Endometrium (tissue), 2 donors: ENCODE measurements around the gene LONRF2.
"Not testable (repeated sequence)": the region's sequence is repeated elsewhere in the genome, so short reads cannot be mapped to it uniquely, and the experiment has no call there.

Source experiments
- FAIRE-seq: peaks from 2 replicates; lab custom pipeline; 2012; peaks lifted over from hg19 to GRCh38; lab: Jason Lieb, UNC
- donor health status: control.
- donor health status: control.

Gene LONRF2

GRCh38 chr2:100321866-100322820, at the start of gene LONRF2:
TSS of gene LONRF2 (minus strand) at chr2:100322501. CDS start at chr2:100322093, 408 bp downstream.
- FAIRE-seq = no peak

GRCh38 chr2:100367163-100367562, 44.9 kb upstream of the LONRF2 start:
- no peak for FAIRE-seq

DNA sequence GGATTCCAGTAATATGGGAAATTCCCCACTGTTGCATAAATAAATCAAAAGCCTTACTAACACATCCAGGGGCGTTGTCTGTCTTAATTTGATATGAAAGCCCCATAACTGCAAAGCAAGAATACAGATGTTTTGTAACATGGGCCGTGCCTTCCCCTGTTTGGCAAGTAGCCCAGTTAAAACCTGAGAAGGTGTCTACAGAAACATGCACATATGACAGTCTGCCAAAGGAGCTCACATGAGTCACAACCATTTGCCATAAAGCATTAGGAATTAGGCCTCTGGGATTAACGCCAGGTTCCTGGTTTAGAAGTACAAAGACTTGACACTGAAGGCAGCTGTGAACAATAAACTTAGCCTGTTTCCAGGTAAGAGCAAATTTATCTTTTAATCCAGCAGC, 43.1 kb upstream of the LONRF2 start:
- FAIRE-seq = peak; percentile 77

GRCh38 chr2:100362269-100362668, 40.0 kb upstream of the LONRF2 start:
- FAIRE-seq = not testable (repeated sequence)

DNA sequence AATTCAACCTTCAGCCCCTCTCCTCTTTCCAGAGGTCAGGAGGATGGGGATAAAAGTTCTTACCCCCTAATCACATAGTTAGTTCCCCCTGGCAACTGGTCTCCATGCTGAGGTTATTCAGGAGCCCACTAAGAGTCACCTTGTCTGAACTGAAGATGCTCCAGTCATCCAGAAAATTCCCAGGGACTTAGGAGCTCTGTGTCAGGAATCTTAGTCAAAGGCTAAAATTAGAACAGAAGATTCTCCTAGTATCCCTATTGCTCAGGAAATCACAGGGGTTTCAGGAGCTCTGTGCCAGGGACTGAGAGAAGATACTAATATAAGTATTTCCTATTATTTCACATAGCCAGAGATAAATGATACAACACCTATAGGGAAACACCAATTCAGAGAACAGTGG, 37.3 kb upstream of the LONRF2 start:
- no peak for FAIRE-seq

GRCh38 chr2:100358554-100358953, 36.3 kb upstream of the LONRF2 start:
- FAIRE-seq = no peak

DNA sequence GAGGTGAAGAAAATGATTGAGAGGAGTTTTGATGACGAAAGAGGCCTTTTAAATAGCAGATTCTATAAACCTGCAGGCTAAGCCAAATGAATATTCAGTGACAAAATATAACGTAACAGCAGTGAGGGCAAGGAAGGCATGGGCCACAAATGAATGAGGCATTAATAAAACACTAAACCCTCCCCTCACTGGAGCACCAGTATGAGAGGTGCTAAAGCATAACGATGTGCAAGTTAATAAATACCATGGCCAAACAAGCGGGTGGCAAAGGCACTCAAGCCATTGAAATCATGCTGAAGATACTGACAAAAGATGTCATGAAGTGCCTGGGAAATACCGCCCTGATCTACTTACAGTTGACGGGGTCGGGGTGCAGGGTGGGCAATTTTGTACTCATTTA, 30.2 kb upstream of the LONRF2 start:
- no peak for FAIRE-seq

DNA sequence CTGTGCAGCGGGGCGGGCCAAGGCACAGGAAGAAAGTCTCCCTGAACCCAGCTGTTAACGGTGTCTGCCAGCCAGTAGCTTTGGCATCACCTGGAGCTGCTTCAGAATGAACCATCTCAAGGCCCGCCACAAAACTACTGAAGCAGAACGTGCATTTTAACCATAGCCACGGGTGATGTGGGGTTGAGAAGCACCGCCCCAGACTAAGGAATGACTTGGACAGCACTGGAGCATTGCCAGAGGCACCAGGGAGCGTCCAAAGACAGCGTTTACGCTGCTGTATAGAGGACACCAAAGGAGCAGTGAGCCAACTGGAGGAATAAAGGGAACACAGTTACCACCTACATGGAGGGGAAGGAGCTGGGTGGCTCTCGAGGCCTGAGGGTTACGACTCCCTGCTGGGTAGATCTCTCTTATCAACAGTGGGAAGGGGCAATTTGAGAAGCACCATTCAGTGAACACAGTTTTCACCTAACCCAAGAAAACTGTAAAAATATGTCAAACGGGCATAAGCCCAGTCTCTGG, 28.4 kb upstream of the LONRF2 start:
- no peak for FAIRE-seq

DNA sequence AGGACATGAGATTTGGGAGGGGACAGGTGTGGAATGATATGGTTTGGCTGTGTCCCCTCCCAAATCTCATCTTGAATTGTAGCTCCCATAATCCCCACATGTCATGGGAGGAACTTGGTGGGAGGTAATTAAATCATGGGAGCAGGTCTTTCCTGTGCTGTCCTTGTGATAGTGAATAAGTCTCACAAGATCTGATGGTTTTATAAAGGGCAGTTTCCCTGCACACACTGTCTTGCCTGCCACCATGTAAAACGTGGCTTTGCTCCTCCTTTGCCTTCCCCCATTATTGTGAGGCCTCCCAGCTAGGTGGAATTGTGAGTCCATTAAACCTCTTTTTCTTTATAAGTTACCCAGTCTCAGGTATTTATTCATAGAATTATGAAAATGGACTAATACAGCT, 22.8 kb upstream of the LONRF2 start:
- FAIRE-seq = not testable (repeated sequence)

GRCh38 chr2:100344433-100344832, 22.1 kb upstream of the LONRF2 start:
- no peak for FAIRE-seq

- not testable (repeated sequence) for FAIRE-seq
Measured at GRCh38 chr2:100342466-100342865, 20.2 kb upstream of the LONRF2 start.

DNA sequence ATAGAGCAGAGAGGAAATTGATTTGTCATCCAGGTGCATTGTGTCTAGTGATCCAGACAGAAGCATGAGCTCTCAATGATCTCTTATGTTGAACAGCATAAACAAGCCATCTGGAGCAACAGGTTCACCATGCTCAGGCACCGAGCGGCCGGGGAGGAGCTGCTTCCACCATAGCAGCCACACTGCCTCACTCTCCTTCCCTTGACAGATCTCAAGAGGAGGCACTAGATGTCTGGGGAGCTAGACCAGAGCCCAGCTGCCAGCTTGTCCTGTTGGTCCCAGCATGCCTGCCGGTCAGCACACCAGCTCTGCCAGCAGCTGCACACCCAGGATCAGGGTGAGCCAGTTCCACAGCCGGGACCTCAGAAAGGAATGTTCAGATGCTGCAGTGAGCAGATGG, 17.5 kb upstream of the LONRF2 start:
- FAIRE-seq = no peak

DNA sequence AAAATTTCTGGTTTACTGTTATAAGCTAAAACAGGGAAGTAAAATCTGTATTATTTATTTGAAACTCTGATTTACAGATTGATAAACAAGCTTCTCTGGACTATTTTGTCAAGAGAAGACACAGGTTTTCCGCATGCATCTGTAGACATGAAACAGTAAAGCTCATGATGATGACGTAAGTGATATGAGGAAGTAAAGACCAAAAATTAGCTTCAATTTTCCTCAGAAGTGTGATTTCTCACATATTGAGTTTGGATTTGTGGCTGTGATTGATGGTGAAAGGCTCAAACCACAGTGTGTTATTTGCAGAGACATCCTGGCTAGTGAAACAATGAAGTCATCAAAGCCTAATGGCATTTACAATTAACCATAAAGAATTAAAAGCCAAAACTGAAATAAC, 12.6 kb upstream of the LONRF2 start:
- no peak for FAIRE-seq

GRCh38 chr2:100327742-100328141, 5.4 kb upstream of the LONRF2 start:
- no peak for FAIRE-seq

GRCh38 chr2:100321179-100321865, 979 bp downstream of the LONRF2 start:
- FAIRE-seq = no peak

DNA sequence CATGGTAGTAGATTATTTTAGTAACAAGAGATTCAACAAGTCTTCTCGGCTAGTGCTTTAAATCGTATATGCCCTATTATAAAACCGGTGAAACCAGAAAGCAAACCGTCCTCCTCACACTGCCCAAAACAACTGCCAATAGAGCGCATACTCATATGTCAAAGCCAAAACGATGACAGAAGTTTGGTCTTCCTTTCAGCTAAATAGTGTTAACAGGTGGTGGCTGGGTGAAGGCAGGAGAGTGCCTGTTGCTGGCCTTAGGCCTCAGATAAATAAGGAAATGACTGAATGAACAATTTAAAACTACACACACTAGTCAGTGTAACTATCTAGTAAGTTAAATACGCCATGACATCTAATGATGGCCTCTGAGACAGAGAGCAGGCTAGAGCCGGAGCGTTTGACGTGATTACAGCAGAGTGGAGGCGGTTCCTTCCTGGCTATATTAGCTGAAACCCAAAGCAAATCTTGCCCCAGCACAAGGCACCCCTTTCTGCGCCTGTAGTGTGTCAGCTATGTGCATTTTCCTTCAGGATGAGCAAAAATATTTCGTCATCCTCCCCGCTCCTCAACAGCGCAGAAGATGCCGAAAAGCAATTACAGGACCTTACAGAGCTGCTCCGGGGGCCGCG, 1.6 kb downstream of the LONRF2 start:
- FAIRE-seq = no peak

DNA sequence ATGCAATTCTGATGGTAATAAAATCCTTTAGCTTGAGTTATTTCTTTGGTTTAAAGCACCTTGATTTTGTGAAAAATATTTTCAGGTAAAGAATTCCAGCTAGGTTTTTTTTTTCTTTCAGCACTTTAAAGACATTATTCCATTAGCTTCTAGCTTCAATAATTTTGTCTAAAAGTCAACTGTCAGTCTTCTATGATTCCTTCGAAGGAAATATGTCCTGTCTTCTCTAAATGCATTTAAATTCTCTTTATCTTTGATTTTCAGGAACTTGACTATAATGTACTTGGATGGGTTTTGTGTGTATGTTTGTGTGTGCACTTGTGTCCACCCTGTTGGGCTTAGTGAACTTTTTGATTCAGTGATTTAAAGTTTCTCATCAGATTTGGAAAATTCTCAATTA, 4.7 kb downstream of the LONRF2 start:
- FAIRE-seq = no peak

GRCh38 chr2:100309973-100310719, 12.2 kb downstream of the LONRF2 start:
- FAIRE-seq = no peak

DNA sequence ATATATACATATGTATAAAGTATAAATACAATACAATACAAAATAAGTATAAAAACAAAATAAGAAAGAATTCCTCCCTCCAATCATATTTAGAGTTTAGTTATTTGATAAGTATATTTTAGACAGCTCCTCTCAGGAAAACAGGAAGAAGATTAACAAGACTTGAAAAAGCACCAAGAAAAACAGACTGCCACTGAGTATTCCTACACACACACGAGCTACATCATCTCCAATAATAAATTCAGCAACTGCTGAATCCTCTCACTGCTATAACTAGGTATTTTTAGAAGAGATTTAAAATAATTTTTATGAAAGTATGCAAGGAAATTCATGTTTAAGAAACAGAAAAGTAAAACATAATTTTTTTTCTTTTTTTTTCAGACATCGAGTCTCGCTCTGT, 13.0 kb downstream of the LONRF2 start:
- no peak for FAIRE-seq

DNA sequence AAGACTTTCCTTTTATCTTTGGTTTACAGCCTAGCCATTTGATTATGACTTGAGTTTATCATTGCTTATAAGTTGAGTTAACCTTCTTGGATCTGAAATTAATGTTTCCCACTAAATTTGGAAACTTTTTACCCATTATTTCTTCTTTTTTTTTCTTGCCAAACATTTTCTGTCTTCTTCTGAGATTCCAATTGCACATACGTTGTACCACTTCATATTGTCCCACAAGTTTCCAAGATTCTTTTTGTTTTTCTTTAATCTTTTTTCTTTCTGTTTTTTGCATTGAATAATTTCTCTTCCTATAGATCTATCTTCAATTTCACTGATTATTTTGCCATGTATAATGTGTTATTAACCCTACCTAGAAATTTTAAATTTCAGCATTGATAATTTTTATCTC, 18.6 kb downstream of the LONRF2 start:
- no peak for FAIRE-seq

GRCh38 chr2:100302585-100302892, 19.8 kb downstream of the LONRF2 start:
- no peak for FAIRE-seq
